Activated T-cell treated with anti-CD3 and anti-CD28 coated beads, Interleukin-2, amount 50 U/mL, for 72 hours (primary cell): ENCODE results near the gene FAM216B. TPM values are rescaled to one million over a fixed set of nuclear protein-coding genes. Genes with fewer than 3 reads are reported as not detected.
"Not testable (repeated sequence)": the region's sequence is repeated elsewhere in the genome, so short reads cannot be mapped to it uniquely, and the experiment has no call there.

ENCODE experiments used
- ATAC-seq, 2 donors: fragments of 150-1000 bp; cut with Tn5 transposase; replicated peaks in 1 of 2; 2 replicates each; pipeline ENCODE4 v1.10.0; 2021; ENCODE audit warnings: moderate library complexity in 2 of 2, mild to moderate bottlenecking in 1 of 2
- DNase-seq, 2 donors: peaks; one replicate each; pipeline ENCODE4 v3.0.0; 2021 to 2022; ENCODE audit warnings: mixed read lengths in 1 of 2
- H3K27ac Mint-ChIP-seq: one replicate; pipeline ENCODE4 v1.8.0; 2022; ENCODE audit warnings: mild to moderate bottlenecking, moderate library complexity, mixed read lengths
- H3K27me3 Mint-ChIP-seq: one replicate; pipeline ENCODE4 v1.8.0; 2022; ENCODE audit warnings: low read depth, mixed read lengths
- H3K36me3 Mint-ChIP-seq, 2 donors: one replicate each; pipeline ENCODE4 v1.8.0; 2022; ENCODE audit warnings: mixed read lengths in 2 of 2, mild to moderate bottlenecking in 1 of 2; ENCODE audit not compliant: insufficient read depth in 2 of 2
- H3K4me1 Mint-ChIP-seq: one replicate; pipeline ENCODE4 v1.8.0; 2022; ENCODE audit warnings: low read depth, mixed read lengths
- H3K4me3 Mint-ChIP-seq, 2 donors: one replicate each; pipeline ENCODE4 v1.8.0; 2022; ENCODE audit warnings: mild to moderate bottlenecking in 2 of 2, mixed read lengths in 2 of 2, moderate library complexity in 2 of 2
- H3K9me3 Mint-ChIP-seq, 2 donors: one replicate each; pipeline ENCODE4 v1.8.0; 2022; ENCODE audit warnings: mixed read lengths in 2 of 2
- total RNA-seq, 2 donors: library from RNA; stranded (reverse); gene quantifications; one replicate each; pipeline ENCODE4 v1.2.3, GENCODE V29; 2022

FAM216B gene
- total RNA-seq, 2 donors from 2014 or later, result not detected

DNA sequence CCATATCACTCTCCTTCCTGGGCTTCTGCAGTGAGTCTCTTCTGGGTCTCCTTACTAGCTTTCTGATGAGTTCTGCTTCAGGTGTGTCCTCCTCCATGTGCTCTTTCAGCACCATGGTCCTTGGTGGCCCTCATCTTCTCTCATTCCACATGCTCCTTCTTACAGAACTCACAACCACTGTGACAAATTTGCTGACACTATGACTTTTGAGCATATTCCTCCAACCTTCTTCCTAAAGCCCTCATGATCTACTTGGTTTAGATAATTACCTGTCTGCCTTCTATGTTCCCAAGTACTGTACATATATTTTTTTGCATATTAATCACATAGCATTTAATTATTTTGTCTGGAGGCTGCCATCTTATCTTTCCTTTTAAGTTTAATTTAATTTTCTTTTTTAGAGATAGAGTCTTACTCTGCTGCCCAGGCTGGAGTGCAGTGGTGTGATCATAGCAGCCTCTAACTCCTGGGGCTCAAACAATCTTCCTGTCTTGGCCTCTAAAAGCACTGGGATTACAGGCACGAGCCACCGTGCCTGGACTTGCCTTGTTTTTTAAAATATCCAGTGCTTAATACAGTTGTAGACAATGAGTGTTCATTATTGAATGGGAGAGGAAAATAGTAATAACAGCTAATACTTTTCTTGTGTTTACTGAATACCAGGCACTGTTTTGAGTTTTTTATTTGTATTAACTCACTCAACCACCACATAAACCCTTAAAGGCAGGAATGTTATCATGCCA is 23.5 kb upstream of the FAM216B start:
- peaks cover 1% of the 10 kb centered on the region for H3K4me1 Mint-ChIP-seq
- H3K27ac Mint-ChIP-seq, result no peak overlapping the region
- H3K36me3 Mint-ChIP-seq, result no peaks in the 10 kb centered on the region
- peaks cover 32% of the 10 kb centered on the region for H3K27me3 Mint-ChIP-seq
- no peak for ATAC-seq
- H3K9me3 Mint-ChIP-seq, result peaks cover 2 to 5% of the 10 kb centered on the region in 2 donors
- no peak for DNase-seq
- no peak overlapping the region for H3K4me3 Mint-ChIP-seq

DNA sequence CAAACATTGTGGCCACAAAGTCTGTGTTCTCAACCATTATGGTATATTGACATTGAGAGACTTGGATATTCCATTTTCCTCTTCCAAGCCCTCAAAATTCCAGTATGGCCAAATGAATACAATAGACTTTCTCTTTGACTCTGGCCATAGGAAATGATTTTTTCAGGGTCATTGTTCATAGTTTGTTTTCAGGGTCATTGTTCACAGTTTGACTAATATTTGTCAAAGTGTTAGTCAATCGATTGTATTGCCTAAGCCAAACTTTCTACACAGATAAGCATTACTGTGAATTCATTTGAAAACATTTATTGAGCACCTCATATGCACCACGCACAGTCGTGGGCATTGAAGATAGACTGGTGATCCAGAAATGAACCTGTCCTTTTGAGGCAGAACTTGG is 22.9 kb upstream of the FAM216B start:
- peaks cover 32% of the 10 kb centered on the region for H3K27me3 Mint-ChIP-seq
- H3K4me1 Mint-ChIP-seq, result peaks cover 4% of the 10 kb centered on the region
- H3K9me3 Mint-ChIP-seq, result peaks cover 2 to 5% of the 10 kb centered on the region in 2 donors
- H3K27ac Mint-ChIP-seq, result no peak overlapping the region
- ATAC-seq (no peak), DNase-seq (no peak)
- H3K4me3 Mint-ChIP-seq, result no peak overlapping the region
- no peaks in the 10 kb centered on the region for H3K36me3 Mint-ChIP-seq

DNA sequence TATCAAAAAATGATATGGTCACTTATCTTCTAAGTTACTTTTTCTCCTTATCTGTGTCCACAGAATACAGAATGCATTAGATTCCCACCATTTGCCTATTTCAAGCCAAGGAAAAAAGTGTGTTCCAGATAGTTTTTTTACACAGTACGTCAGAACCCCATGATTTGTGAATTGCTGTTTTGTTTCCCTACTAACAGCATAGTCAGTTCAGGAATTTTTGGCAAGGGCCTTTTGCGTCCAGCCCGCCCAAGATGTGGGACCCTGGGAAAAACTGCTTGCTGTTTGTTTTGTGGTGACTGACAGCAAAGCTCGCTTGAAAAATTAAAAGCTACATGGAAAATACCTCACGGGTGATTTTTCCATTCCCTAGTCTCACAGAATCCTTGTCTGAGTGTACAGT is 20.4 kb upstream of the FAM216B start:
- Mint-ChIP-seq H3K4me1 (peaks cover 4% of the 10 kb centered on the region), H3K36me3 (no peaks in the 10 kb centered on the region), H3K9me3 (peaks cover 2 to 5% of the 10 kb centered on the region in 2 donors), H3K27me3 (peaks cover 46% of the 10 kb centered on the region), H3K4me3 (no peak overlapping the region), H3K27ac (no peak overlapping the region)
- ATAC-seq (no peak), DNase-seq (no peak)

DNA sequence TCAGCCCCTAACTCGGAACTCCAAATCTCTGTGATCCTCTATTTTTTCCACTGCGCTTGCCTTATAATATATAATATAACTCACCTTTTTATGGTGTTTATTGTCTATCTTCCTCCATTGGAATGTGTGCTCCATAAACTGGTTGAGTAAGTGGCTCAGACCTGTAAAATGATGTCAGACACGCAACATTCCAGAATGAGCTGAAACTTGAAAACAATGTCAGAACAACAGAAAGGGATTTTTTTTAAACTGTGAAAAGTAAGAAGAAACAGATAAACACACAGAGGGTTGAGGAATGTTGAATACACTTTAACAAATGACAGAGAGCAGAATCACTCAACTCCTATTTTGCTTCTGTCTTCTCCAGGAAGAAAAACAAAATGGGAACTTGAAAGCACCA is 19.1 kb upstream of the FAM216B start:
- H3K27ac Mint-ChIP-seq, result no peak overlapping the region
- H3K4me3 Mint-ChIP-seq, result no peak overlapping the region
- peaks cover 4% of the 10 kb centered on the region for H3K4me1 Mint-ChIP-seq
- no peak for ATAC-seq
- H3K36me3 Mint-ChIP-seq, result no peaks in the 10 kb centered on the region
- H3K27me3 Mint-ChIP-seq, result peaks cover 37% of the 10 kb centered on the region
- DNase-seq, result no peak
- H3K9me3 Mint-ChIP-seq, result peaks cover 0 to 3% of the 10 kb centered on the region in 2 donors

DNA sequence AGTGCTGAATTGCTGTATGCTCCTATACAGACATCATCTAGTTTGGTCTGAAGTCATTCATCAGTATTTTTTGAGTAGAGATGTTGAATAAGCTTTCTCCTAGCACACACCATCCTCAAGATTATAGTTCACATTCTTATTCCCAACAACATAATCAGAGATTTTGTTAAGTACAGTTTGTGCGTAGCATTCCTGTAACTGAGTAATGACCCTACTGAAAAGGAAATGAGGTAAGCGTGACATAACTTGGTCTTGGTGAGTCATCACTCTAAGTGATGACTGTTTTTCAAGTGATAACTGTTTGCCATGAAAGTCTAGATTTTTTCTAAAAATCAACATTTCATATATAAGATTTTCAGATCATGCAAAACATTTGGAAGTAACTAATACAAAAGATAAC is 18.5 kb upstream of the FAM216B start:
- Mint-ChIP-seq H3K4me3 (no peak overlapping the region), H3K27ac (no peak overlapping the region), H3K27me3 (peaks cover 30% of the 10 kb centered on the region), H3K9me3 (no peaks in the 10 kb centered on the region), H3K4me1 (peaks cover 4% of the 10 kb centered on the region), H3K36me3 (no peaks in the 10 kb centered on the region)
- ATAC-seq (peak; percentile 39 to 73), DNase-seq (peak in 1 of 2 donors; percentile 6)

DNA sequence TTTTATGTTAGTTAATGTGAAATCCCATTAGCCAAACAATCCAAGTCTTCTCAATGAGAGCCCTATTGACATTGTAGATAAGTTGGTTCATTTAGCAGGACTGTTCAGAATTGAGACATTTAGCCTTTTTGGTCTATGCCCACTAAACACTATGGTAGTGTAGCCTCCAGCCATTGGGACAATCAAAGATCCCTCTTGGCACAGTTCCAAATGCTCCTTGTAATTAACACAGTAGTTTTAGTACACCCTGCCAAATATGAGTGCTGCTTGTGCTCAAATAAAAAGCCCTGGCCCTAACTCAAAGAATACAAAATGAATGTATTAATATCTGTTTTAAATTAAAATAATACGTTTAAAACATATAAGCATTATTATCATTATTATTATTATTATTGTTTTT is 15.4 kb upstream of the FAM216B start:
- Mint-ChIP-seq H3K27me3 (peaks cover 22% of the 10 kb centered on the region), H3K36me3 (no peaks in the 10 kb centered on the region), H3K27ac (no peak overlapping the region), H3K4me3 (no peak overlapping the region), H3K4me1 (peaks cover 4% of the 10 kb centered on the region), H3K9me3 (no peaks in the 10 kb centered on the region)
- DNase-seq (no peak), ATAC-seq (no peak)

DNA sequence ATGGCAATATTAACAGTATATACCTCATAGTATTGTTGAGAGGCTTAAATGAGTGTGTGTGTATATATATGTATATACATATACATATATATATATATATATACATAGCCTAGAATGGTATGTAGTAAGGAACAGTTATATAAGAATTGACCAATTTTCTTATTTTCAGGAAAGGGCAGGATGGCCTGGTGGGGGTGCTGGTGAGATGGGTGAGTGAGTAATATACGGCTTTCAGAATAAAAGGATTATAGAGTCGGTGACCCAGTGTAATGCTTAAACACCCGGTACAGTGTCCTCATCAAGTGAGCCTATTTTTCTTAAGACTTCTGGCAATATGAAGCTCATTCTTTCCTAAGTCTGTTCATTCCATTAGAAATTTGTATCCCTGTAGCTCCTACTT is 11.7 kb upstream of the FAM216B start:
- ATAC-seq, result no peak

DNA sequence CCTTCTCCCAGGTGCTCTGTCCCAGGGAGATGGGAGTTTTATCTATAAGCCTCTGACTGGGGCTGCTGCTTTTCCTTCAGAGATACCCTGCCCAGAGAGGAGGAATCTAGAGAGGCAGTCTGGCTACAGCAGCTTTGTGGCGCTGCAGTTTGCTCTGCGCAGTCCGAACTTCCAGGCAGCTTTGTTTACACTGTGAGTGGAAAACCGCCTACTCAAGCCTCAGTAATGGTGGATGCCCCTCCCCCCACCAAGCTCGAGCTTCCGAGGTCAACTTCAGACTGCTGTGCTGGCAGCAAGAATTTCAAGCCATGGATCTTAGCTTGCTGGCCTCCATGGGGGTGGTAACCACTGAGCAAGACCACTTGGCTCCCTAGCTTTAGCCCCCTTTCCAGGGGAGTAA is 4.8 kb upstream of the FAM216B start:
- not testable (repeated sequence) for H3K36me3 Mint-ChIP-seq, H3K4me1 Mint-ChIP-seq, H3K27ac Mint-ChIP-seq, DNase-seq, ATAC-seq, H3K9me3 Mint-ChIP-seq, H3K4me3 Mint-ChIP-seq
- peaks cover 31% of the 10 kb centered on the region for H3K27me3 Mint-ChIP-seq

More for the DNA sequence above, 11.7 kb upstream of the FAM216B start:
- H3K27ac Mint-ChIP-seq, result no peak overlapping the region
- peaks cover 0 to 3% of the 10 kb centered on the region in 2 donors for H3K9me3 Mint-ChIP-seq
- peaks cover 0 to 2% of the 10 kb centered on the region in 2 donors for H3K36me3 Mint-ChIP-seq
- H3K4me1 Mint-ChIP-seq, result no peaks in the 10 kb centered on the region
- H3K4me3 Mint-ChIP-seq, result no peak overlapping the region
- no peak for DNase-seq
- H3K27me3 Mint-ChIP-seq, result peaks cover 31% of the 10 kb centered on the region

DNA sequence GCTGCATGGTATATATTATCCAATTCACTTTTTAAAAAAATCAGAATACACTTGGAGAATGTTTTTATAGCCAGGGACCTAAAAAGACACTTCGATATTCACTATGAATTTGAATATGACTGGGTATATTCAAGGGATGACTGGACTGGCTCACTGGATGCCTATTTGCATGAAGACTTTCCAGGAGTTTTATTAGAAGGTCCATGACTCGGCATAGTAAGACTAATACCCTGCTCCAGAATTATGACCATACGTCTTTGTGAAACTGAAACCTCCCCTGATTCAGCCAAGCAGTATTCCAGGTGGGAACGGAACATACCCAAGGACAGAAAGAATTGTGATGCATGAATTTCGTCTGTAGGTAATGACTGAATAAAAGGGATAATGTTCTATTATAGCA is 3.9 kb upstream of the FAM216B start:
- Mint-ChIP-seq H3K4me3 (no peak overlapping the region), H3K9me3 (peaks cover 0 to 4% of the 10 kb centered on the region in 2 donors), H3K27ac (no peak overlapping the region), H3K27me3 (peaks cover 32% of the 10 kb centered on the region), H3K36me3 (peaks cover 0 to 2% of the 10 kb centered on the region in 2 donors), H3K4me1 (no peaks in the 10 kb centered on the region)
- DNase-seq (no peak), ATAC-seq (no peak)

DNA sequence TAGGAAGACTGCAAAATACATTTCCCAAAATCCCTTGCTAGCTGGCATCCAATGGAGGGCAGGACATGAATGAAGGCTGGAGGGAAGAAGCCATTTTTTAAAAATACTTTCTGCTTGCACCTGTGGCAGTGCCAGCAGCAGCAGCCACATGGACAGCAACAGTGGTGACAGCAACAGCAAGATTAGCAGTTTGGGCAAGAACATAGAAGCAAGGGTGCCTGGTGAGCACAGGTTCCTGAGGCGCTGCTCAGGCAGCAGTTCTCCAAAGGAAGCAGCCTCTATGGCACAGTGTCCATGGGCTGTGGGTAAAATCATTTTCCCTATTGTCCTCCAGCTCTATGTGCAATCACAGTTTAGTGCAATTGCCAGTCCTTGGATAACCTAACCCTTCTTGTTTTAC is 1.3 kb upstream of the FAM216B start:
- ATAC-seq (no peak), DNase-seq (no peak)
- no peak overlapping the region for H3K27ac Mint-ChIP-seq
- no peaks in the 10 kb centered on the region for H3K4me1 Mint-ChIP-seq
- peaks cover 0 to 1% of the 10 kb centered on the region in 2 donors for H3K9me3 Mint-ChIP-seq
- peaks cover 25% of the 10 kb centered on the region for H3K27me3 Mint-ChIP-seq
- no peaks in the 10 kb centered on the region for H3K36me3 Mint-ChIP-seq
- H3K4me3 Mint-ChIP-seq, result no peak overlapping the region

DNA sequence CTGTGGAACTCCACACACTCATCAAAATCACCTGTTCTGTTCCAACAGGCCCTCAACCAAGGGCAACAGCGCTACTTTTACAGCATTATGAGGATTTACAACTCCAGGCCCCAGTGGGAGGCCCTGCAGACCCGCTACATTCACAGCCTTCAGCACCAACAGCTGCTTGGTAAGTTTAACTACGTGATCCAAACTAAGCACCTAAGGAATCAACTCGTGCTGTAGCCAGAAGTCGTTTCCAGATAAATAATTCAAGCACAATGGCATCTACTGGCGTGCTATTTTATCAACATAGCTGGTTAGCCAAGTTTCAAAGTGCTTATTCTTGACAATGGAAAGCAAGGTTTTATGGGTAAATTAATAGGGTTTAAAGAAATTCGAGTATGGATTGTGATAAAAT is 5.3 kb downstream of the FAM216B start:
- DNase-seq (no peak), ATAC-seq (no peak)
- no peak overlapping the region for H3K4me3 Mint-ChIP-seq
- H3K27me3 Mint-ChIP-seq, result peaks cover 4% of the 10 kb centered on the region
- no peak overlapping the region for H3K27ac Mint-ChIP-seq
- H3K36me3 Mint-ChIP-seq, result no peaks in the 10 kb centered on the region
- no peaks in the 10 kb centered on the region for H3K4me1 Mint-ChIP-seq
- no peaks in the 10 kb centered on the region for H3K9me3 Mint-ChIP-seq

DNA sequence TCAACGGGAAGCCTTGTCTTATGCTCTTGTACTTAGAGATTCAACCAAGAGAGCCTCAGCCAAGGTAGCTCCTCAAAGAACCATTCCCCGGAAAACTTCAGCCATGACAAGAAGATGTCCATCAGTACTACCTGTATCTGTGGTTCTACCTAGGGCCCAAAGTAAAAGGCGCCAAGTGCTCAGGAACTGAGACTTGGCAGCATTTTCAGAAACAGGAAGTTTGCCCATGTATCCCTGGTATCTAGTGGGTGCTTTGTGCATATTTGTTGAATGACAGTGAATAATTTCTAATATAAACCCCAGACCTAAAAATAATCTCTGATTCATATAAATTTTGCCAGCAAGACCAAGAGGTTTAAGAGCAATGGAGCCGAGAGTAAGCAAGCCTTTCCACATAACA is 7.2 kb downstream of the FAM216B start:
- H3K4me3 Mint-ChIP-seq, result no peak overlapping the region
- H3K36me3 Mint-ChIP-seq, result no peaks in the 10 kb centered on the region
- ATAC-seq (no peak), DNase-seq (no peak)
- H3K27ac Mint-ChIP-seq, result no peak overlapping the region
- H3K27me3 Mint-ChIP-seq, result no peaks in the 10 kb centered on the region
- H3K9me3 Mint-ChIP-seq, result no peaks in the 10 kb centered on the region
- H3K4me1 Mint-ChIP-seq, result no peaks in the 10 kb centered on the region

DNA sequence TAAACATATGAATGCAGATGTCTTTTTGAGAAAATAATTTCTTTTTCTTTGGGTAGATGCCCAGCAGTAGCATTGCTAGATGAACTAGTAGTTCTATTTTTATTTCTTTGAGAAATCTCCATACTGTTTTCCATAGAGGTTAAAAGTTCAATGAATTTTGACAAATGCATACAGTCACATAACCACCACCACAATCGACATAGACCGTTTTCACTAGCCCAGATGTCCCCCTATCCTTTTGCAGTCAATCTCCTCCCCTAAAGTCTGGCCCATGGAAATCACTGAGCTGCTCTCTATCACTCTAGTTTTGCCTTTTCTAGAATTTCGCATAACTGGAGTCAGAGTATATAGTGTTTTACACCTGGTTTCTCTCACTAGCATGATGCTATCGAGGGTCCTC is 10.8 kb downstream of the FAM216B start:
- H3K4me1 Mint-ChIP-seq, result no peaks in the 10 kb centered on the region
- H3K9me3 Mint-ChIP-seq, result no peaks in the 10 kb centered on the region
- peaks cover 22% of the 10 kb centered on the region for H3K27me3 Mint-ChIP-seq
- H3K4me3 Mint-ChIP-seq, result no peak overlapping the region
- ATAC-seq, result no peak
- no peaks in the 10 kb centered on the region for H3K36me3 Mint-ChIP-seq
- no peak for DNase-seq
- H3K27ac Mint-ChIP-seq, result no peak overlapping the region
